NCI-H146 (cell line): ENCODE measurements around the gene WDR33.

Experiments used
- DNase-seq: peaks from one replicate; lab custom pipeline; 2025; lab: John Stamatoyannopoulos, UW

The WDR33 gene

DNA sequence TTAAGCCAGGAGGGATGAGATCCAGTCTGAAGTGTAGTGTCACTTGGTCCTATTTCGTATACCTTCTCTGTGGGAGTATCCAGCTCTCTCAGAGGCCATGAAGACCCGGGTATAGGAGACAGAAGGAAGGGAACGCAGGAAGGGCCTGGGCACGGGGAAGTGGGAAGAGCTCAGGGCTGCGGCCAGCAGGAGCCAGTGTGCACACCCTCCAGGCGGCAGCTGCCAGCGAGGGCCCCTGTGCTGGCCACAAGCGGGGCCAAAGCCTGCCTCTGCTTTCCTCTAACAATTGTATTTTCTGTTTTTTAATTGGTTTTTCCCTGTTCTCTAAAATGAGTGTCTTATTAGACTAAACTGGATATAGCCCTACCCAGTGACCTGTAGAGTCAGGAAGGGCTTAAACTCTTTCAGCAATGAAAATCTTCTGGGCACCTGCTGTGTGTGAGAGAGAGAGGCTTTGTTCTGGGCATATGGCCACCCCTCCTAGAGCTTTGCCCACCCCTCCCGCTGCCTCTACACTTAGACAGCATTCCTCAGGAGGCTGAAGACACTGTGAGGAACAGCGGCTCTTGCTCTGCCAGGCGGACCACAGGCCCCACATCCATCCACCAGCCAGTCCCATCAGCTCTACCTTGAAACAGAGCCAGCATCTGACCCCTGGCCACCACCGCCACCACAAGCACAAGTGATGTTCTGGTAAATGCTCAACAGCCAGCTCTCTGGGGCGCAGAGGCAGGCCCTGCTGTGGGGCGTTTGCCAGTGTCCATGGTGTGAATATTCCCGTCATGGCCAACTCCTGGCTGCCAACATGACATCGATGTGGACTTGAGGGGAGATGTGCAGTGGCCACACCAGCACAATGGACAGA, 155.5 kb downstream of the WDR33 start:
- no peak for DNase-seq

DNA sequence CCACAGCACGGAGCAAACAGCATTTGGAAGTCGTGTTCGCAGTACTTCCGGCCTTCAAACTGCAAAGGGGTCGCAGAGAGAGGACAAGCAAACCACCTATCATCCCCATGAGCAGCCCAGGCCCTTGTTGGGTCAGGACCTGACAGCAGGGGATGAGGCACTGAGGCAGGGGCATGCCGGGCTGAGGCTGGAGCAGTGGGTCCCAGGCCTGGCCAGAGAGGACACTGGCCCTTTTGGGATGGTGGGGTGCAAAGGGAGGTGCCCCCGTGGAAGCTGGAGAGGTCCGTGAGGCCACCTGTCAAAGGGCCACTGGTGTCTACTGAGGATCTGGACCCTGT, 156.2 kb downstream of the WDR33 start:
- DNase-seq: no peak

DNA sequence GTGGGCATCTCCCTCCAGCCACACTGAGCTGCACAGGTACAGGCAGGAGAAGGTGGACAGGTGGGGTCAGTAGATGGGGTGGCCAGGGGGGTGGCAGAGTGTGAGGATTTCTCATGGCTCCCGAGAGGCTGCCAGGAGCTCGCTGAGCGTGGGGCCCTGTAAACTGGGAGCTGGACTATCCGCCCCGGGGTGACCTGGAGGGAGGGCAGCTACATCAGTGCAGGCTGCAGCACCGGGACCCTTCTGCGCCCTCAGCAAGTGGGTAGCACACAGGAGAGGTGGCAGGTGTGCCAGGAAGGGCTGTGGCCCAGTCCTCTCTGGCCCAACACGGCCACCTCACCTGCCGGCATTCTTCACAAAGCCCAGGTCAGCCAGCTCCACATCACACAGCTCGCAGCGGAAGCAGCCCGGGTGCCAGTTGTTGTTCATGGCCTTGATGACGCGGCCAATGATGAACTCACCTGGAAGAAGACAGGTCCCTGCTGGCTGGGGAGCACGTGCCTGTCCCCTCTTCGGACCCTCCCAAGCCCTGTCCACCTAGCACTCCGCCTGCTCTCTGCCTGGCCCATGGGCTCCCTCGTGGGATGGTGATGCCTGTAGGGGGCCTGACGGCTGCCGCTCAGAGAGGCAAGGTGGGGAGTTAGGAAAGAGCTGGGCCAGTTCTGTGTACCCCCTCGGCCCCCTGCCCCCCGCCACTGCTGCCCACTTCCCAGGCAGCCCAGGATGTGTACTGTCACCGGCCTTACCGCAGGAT, 156.7 kb downstream of the WDR33 start:
- DNase-seq: no peak

DNA sequence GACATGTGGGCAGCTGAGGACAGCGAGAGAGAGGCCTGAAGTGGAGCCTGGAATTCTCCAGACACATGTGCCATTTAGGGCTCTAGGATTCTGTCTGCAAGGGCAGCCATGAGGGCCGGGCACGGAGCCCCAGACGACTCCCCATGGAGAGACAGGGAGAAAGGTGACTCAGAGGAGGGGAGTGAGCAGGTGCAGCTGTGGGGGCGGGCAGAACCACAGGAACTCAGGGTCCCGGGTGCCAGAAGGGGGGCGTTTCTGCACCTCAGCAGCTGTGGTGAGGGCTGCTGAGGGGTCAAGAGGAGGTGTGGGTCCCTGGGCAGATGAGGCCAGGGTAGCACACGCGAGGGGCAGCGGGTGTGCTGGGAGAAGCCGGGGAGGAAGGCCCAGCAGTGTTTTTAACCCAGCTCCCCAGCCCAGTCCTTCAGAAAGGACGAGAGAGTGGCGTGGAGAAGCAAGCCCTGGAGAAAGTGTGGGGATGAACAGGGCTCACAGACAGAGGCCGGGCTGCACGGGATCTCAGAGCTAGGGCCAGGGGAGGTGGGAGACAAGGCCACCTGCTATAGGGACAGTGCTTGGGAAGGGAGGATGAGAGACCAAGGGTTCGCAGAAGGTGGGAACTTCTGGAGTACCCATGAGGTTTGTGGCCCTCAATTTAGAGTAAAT, 157.4 kb downstream of the WDR33 start:
- DNase-seq: no peak

DNA sequence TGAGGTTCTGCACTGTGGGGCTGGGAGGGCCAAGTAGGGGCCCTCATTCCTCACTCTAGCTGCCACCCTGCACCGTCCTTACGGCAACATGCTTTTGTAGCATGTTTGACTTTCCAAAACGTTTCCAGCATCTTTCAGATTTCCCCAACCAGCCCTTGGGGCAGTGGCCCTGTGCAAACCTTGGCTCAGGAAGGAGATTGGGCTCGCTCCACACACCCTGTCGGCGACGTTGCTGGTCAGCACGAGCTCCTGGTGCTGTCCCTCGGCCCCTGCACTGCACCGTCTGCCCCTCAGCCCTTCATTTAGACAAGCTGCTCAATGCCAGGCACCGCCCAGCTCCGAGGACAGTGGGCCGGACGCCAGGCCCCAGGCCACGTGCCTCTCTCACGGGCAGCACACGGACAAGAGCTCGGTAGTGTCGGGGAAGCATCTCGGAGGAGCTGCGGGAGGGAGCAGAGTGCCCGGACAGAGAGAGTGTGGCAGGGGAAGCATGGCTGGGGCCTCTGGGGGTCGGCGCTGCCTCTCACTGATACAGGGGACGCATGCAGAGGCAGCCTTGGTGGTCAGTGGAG, 158.1 kb downstream of the WDR33 start:
- no peak for DNase-seq

DNA sequence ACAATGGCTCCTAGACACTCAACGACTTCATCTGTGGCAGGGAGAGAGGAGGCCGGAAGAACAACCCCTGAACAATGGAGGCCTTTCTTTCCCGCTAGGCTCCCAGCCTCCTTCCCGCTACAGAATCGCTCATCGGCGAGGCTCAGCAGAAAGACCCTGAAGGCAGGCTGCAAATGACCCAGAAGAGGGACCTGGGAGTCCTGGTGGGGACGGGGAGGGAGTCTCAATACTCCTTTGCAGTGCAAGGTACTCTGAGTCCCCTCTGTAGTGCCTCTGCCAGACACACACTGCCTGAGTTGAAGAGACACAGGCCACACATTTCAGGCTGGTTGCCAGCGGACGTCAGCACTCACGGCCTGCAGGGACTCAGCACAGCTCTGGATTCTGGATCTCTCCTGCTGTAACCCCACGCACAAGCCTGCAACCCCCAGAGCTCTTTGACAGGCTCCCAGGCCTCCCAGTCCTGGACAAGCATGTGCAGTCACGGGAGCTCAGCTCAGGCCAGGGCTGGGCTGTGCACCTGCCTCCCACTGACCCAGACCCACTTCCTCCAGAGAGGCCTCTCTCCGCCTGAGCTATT, 158.9 kb downstream of the WDR33 start:
- DNase-seq: no peak

DNA sequence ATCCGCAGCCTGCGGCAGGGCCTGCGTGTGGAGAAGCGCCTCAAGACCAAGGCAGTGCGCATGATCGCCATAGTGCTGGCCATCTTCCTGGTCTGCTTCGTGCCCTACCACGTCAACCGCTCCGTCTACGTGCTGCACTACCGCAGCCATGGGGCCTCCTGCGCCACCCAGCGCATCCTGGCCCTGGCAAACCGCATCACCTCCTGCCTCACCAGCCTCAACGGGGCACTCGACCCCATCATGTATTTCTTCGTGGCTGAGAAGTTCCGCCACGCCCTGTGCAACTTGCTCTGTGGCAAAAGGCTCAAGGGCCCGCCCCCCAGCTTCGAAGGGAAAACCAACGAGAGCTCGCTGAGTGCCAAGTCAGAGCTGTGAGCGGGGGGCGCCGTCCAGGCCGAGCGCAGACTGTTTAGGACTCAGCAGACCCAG, 159.6 kb downstream of the WDR33 start:
- DNase-seq: no peak
